ENCODE measurements around the gene FBXO39.
A peak's percentile ranks its signal among the peaks of the same experiment; 100 is the strongest.
"Not testable (repeated sequence)": the region's sequence is repeated elsewhere in the genome, so short reads cannot be mapped to it uniquely, and the experiment has no call there.

The FBXO39 gene

GRCh38 chr17:6789146-6789545 is 13.1 kb downstream of the FBXO39 start:
- DNase-seq (ENCODE audit: low read depth in 2 of 2) = no peak

GRCh38 chr17:6793748-6794493 is 17.9 kb downstream of the FBXO39 start:
- DNase-seq (ENCODE audit: low read depth in 2 of 2) = no peak

- DNase-seq (ENCODE audit: low read depth in 2 of 2) = no peak
Observed at GRCh38 chr17:6796017-6796886, 20.2 kb downstream of the FBXO39 start.

DNA sequence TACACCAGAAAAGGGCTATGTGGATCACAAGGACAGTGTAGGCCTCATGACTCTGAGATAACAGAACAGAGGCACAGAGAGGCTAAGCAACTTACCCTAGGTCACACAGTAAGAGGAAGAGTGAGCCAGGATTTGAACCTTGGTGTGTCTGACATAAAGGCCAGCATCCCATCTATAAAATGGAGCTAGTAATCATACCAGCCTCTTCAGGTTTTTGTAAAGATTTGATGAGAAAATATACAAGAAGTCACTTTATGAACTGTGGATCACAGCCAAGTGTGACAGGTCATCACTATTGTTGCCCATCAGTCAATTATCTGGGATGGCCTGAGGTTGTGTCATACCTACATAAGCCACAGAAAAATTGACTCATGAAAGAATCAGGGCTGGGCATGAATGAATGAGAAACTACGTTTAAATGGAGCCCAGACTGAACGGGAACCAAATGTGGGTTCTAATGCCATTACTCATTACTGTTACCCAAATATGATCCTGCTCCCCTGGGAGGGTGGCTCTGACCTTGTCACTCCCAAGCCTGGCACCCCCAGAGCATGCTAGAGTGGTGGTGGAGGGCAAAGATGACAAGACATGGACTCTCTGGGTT is 21.0 kb downstream of the FBXO39 start:
- no peak for DNase-seq (ENCODE audit: low read depth in 2 of 2)

DNA sequence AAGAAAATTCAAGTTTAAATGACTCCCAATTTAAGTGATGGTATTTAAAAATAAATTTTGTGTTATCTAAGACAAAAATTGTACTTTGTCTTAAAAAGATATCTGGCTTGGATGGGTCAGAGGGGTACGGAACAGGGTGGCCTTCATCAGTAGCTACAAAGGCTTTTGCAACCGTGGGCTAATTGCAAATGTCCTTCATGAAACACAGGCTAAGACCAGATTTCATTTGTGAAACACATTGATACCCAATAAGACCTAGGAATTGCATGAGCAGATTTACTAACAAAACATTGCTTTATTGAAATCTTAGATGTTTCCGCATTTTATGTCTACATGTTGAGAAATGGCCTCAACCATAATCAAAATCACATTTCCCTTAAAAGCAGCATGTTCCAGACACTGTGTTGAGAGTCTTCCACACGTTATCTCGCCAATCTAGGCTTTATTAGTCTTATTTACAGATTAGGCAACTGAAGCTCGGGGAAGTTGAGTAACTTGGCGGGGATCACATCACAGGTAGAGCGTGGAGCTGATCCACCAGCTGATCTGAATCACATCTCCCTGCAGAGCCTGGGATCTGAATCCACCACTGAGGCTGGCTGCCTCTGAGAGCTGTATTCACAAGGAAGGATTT is 21.8 kb downstream of the FBXO39 start:
- peak in 1 of 2 experiments; percentile 8 for DNase-seq (ENCODE audit: low read depth in 2 of 2)

DNA sequence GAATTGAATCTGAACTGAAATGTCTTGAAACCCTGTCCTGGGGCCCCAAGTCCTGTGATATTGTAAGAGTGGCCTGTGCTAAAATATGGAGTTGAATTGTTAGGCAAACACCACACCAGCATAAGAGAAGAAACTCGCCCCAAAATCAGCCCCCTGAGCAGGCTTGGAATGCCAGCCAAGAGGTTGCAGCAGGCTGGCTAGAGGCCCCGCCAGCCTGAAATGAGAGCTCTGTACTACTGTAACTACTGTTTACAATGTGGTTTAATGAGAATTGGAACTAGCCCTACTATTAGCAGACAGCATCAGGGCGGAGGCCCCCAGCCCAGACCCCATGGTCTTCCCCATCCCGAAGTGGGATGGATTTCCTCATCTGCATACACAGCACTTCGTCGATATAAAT is 23.7 kb downstream of the FBXO39 start:
- DNase-seq (ENCODE audit: low read depth in 2 of 2) = no peak

GRCh38 chr17:6800422-6801027 is 24.5 kb downstream of the FBXO39 start:
- DNase-seq (ENCODE audit: low read depth in 2 of 2) = no peak

GRCh38 chr17:6811510-6811909 is 35.5 kb downstream of the FBXO39 start:
- no peak for DNase-seq (ENCODE audit: low read depth in 2 of 2)

DNA sequence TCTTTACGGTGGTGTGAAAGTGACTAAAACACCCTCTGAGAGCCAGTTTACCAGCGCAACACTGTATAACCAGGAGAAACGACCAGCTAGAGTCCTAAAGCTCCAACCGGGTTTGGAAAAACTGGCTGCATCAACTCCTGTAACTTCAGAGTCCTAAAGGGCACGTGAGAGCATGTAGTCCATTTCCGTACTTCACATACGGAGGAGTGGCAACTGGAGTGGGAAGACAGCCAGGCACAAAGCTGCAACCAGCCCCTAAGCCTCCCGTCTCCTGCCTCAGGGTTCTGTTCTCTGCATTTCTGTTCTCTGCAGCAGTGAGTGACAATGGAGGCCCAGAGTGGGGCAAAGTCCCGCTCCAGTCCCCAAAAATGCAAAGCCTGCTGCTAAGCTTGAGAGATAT is 36.3 kb downstream of the FBXO39 start:
- DNase-seq (ENCODE audit: low read depth in 2 of 2) = no peak

DNA sequence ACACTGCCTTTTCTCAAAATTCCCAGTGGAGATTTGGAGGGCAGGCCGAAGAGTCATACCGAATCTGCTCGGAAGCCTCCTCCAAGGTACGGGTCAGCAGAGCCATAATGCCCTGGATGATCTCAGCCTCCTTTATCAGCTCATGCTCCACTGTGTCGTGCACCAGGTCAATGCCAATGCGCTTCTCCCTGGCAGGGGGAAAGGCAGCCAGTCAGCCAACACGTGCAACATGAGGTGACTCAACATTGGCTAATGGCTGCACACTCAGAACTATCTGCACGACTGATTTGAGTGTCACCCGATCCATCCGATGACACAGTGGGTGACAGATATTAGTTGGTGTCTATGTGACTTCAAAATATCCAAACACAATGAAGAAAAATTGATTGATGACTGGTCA is 39.8 kb downstream of the FBXO39 start:
- no peak for DNase-seq (ENCODE audit: low read depth in 2 of 2)

DNA sequence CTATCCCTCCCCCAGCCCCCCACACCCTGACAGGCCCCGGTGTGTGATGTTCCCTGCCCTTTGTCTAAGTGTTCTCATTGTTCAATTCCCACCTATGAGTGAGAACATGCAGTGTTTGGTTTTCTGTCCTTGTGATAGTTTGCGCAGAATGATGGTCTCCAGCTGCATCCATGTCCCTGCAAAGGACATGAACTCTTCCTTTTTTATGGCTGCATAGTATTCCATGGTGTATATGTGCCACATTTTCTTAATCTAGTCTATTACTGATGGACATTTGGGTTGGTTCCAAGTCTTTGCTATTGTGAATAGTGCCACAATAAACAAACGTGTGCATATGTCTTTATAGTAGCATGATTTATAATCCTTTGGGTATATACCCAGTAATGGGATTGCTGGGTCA is 40.4 kb downstream of the FBXO39 start:
- not testable (repeated sequence) for DNase-seq (ENCODE audit: low read depth in 2 of 2)

DNA sequence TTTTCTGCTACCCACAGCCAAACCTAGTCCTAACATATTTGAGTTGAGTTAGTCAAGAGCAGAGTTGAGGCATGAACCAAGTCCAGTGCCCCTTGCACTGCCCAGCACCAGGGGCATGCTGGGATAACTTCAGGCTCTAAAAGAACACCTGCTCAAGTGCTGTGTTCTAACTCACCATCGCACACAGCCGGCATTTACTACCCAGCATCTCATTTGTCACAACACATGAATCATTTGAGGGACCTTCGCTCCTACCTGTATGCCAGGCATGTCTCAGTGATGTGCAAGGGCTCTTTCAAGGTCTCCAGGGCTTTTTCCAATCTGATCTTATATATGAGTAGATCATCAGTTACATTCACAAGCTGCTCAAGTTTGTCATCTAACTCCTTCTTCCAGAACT is 42.9 kb downstream of the FBXO39 start:
- DNase-seq (ENCODE audit: low read depth in 2 of 2) = no peak

DNA sequence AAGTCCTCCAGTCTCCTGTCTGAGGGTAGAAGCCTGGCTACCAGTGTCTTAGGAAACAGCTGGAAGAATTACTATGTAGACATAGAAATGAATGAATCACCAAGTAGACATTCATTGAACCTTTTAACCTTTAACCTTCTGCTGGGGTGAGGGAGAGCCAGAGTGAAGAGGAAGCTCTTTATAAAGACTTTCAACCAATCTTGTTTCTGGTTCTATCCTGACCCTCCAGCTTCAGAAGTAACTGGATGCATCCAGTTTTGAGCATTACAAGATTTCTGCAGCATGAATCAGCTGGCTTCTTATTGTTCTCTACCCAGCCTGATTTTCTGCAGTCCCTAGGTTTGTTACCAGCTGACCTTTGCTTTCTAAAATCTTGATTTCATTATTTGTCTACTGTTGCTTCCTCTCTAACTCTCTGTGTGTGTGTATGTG is 47.0 kb downstream of the FBXO39 start:
- no peak for DNase-seq (ENCODE audit: low read depth in 2 of 2)

DNA sequence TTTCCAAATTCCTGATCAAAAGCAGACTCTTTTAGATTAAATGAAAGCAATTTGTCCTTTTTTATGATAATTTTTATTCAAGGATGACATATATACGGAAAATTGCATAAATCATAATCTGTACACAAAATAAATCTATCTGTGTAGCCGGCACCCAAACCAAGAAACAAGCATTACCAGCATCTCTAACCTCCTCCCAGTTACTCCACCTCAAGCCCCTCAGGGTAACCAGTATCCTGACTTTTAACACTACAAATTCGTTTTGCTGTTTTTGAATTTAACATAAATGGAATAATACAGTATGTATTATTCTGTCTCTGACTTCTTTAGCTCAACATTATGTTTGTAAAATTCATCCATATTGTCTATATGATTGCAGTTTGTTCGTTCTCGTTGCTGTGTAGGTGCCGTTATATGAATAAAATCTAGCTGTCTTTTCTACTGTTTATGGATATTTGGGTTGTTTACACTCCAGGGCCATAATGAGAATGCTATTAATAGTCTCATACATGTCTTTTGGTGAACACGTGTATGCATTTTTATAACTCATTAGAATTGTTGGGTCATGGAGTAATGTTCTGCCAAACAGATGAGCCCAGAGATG is 54.5 kb downstream of the FBXO39 start:
- no peak for DNase-seq (ENCODE audit: low read depth in 2 of 2)

DNA sequence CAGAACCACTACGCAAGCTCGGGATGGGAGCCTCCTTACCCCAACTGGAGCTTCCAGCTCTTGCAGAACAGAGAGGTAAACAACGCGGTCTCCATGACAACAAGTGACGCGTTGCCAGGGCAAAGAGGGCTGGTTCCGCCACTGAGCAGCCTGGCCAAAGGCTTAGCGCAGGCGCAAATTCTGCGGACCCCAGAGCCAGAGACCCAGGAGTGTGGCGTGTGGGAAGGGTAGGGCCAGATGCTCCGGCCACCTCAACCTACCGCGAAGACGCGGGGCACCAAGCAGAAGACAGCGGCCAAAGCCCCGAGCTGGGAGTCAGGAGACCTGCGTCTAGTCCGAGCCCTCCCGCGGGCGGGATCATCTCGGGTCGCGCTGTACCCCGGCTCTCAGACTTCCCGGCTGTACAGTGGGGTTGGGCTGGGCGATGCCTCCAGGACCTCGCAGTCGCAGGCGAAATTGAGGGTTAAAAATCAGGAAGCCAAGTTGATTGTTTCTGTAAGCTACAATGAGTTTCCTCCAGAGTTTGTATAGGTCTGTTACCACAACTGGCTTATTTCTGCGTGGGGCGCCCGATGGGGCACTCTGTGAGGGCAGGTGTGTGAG is 55.7 kb downstream of the FBXO39 start, which contains the start of gene TEKT1:
TEKT1 (minus strand) TSS at position 69 of the 603 bp plus-strand sequence. CDS start 1,353 bp downstream, outside the sequence.
- no peak for DNase-seq (ENCODE audit: low read depth in 2 of 2)

Data from fibroblast of skin of left biceps (primary cell).